ENCODE data around the gene PLCB4.

DNA sequence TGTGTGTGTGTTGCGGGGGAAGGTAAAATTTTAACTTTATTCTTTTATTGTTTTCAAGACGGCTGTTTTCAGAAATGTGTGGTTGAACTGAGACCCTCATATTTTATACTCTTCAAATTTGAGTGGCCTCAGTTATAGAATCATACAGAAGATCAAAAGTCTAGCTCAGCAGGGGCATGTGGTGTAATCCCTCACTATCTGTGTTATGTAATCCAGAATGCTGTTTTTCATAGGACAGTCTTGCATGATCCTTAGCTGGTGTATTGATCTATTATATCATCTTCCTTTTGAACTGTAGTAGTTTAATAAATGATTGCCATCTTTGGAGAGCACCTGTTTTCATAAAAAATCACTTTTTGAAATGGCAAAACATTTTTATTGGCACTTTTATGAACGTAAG is 1.4 kb downstream of the PLCB4 start:
- TF ChIP-seq CTCF (IDR thresholded peaks at IDR 0.05): no peak
- no peak for TF ChIP-seq POLR2A (IDR thresholded peaks at IDR 0.05)
- no peak for TF ChIP-seq POLR2AphosphoS5 (IDR thresholded peaks at IDR 0.05; ENCODE audit: insufficient read depth in 1 of 2, low read depth in 1 of 2)

All from vagina (tissue), 2 donors.